Uterus (tissue), 2 donors: ENCODE results near the gene CMC4.

Experiments
- CTCF ChIP-seq, 4 experiments: fragments of 200-600 bp in 2 of 4; fragments of 450-650 bp in 2 of 4; sonication (generic) in 2 of 4; IDR thresholded peaks; one replicate each; pipeline ENCODE4 v1.5.1; 2016 to 2019; ENCODE audit warnings: antibody characterized with exemption in 4 of 4, mild to moderate bottlenecking in 2 of 4, moderate library complexity in 1 of 4
- POLR2A ChIP-seq, 2 donors: fragments of 450-650 bp; IDR thresholded peaks; one replicate each; pipeline ENCODE4 v1.6.1; 2016; ENCODE audit warnings: antibody characterized with exemption in 2 of 2, mild to moderate bottlenecking in 1 of 2, moderate library complexity in 1 of 2

GRCh38 chrX:155061760-155062159 is 9.2 kb downstream of the CMC4 start:
- TF ChIP-seq POLR2A (IDR thresholded peaks at IDR 0.05) (no peak), CTCF (IDR thresholded peaks at IDR 0.05) (no peak)
